Dendritic cell treated with granulocyte-macrophage colony-stimulating factor and Interleukin-4, amounts not matched to agents 40 ng/mL and 50 ng/mL, for 4 days (primary cell): ENCODE results near the gene EP300.
"Not testable (repeated sequence)": the region's sequence is repeated elsewhere in the genome, so short reads cannot be mapped to it uniquely, and the experiment has no call there.

Experiments
- H3K27ac Mint-ChIP-seq: one replicate; pipeline ENCODE4 v1.8.0; 2022; ENCODE audit warnings: mild to moderate bottlenecking, mixed read lengths
- H3K27me3 Mint-ChIP-seq: one replicate; pipeline ENCODE4 v1.8.0; 2022; ENCODE audit warnings: mild to moderate bottlenecking, mixed read lengths
- H3K36me3 Mint-ChIP-seq: one replicate; pipeline ENCODE4 v1.8.0; 2022; ENCODE audit warnings: low read depth, mixed read lengths
- H3K4me1 Mint-ChIP-seq: one replicate; pipeline ENCODE4 v1.8.0; 2022; ENCODE audit warnings: low read depth, mixed read lengths
- H3K4me3 Mint-ChIP-seq: one replicate; pipeline ENCODE4 v1.8.0; 2022; ENCODE audit warnings: mild to moderate bottlenecking, moderate library complexity, mixed read lengths
- H3K9me3 Mint-ChIP-seq: one replicate; pipeline ENCODE4 v1.8.0; 2022; ENCODE audit warnings: mixed read lengths
- intact Hi-C: fragments of 100-400 bp; cut with micrococcal nuclease; formaldehyde crosslinking; loops from one replicate; pipeline ENCODE4 v1.15.0; 2022

EP300 gene

GRCh38 chr22:41096841-41097240, 4.4 kb downstream of the EP300 start:
- intact Hi-C loops: no loop called here
- peaks cover 71% of the 10 kb centered on the region for H3K4me1 Mint-ChIP-seq
- H3K27ac Mint-ChIP-seq: no peak overlapping the region

GRCh38 chr22:41099036-41099435, 6.6 kb downstream of the EP300 start:
- H3K4me1 Mint-ChIP-seq: peaks cover 85% of the 10 kb centered on the region
- H3K4me3 Mint-ChIP-seq: no peak overlapping the region
- no peaks in the 10 kb centered on the region for H3K9me3 Mint-ChIP-seq
- no peak overlapping the region for H3K27ac Mint-ChIP-seq
- no peaks in the 10 kb centered on the region for H3K27me3 Mint-ChIP-seq
- H3K36me3 Mint-ChIP-seq: peaks cover 80% of the 10 kb centered on the region
- intact Hi-C loops: no loop called here

More at GRCh38 chr22:41096841-41097240, 4.4 kb downstream of the EP300 start:
- Mint-ChIP-seq H3K9me3 (no peaks in the 10 kb centered on the region), H3K27me3 (no peaks in the 10 kb centered on the region), H3K36me3 (peaks cover 74% of the 10 kb centered on the region), H3K4me3 (no peak overlapping the region)

GRCh38 chr22:41106122-41106968, 14.0 kb downstream of the EP300 start:
- H3K4me3 Mint-ChIP-seq: no peak overlapping the region
- peak overlapping the region; percentile 19 for H3K27ac Mint-ChIP-seq
- intact Hi-C loops: no loop called here
- no peaks in the 10 kb centered on the region for H3K27me3 Mint-ChIP-seq
- H3K36me3 Mint-ChIP-seq: peaks cover 78% of the 10 kb centered on the region
- H3K4me1 Mint-ChIP-seq: peaks cover 46% of the 10 kb centered on the region
- H3K9me3 Mint-ChIP-seq: no peaks in the 10 kb centered on the region

GRCh38 chr22:41106969-41107325, 14.6 kb downstream of the EP300 start:
- Mint-ChIP-seq H3K27ac (peak overlapping the region; percentile 19), H3K4me1 (peaks cover 42% of the 10 kb centered on the region), H3K36me3 (peaks cover 78% of the 10 kb centered on the region)
- H3K4me3 Mint-ChIP-seq, intact Hi-C loops, H3K27me3 Mint-ChIP-seq, H3K9me3 Mint-ChIP-seq: not testable (repeated sequence)

- no peak overlapping the region for H3K4me3 Mint-ChIP-seq
These were observed 18.6 kb downstream of the EP300 start for GRCh38 chr22:41110968-41111367.

GRCh38 chr22:41116342-41116741, 23.9 kb downstream of the EP300 start:
- Mint-ChIP-seq H3K27me3 (no peaks in the 10 kb centered on the region), H3K4me1 (peaks cover 29% of the 10 kb centered on the region), H3K27ac (no peak overlapping the region), H3K9me3 (no peaks in the 10 kb centered on the region), H3K4me3 (no peak overlapping the region), H3K36me3 (peaks cover 80% of the 10 kb centered on the region)
- intact Hi-C loops: no loop called here

More at GRCh38 chr22:41110968-41111367, 18.6 kb downstream of the EP300 start:
- Mint-ChIP-seq H3K4me1 (peaks cover 32% of the 10 kb centered on the region), H3K27ac (no peak overlapping the region), H3K27me3 (no peaks in the 10 kb centered on the region), H3K36me3 (peaks cover 72% of the 10 kb centered on the region), H3K9me3 (no peaks in the 10 kb centered on the region)
- intact Hi-C loops: no loop called here

GRCh38 chr22:41117127-41117965, 25.0 kb downstream of the EP300 start:
- Mint-ChIP-seq H3K4me1 (peaks cover 27% of the 10 kb centered on the region), H3K27me3 (no peaks in the 10 kb centered on the region), H3K9me3 (no peaks in the 10 kb centered on the region), H3K27ac (no peak overlapping the region), H3K4me3 (no peak overlapping the region), H3K36me3 (peaks cover 80% of the 10 kb centered on the region)
- intact Hi-C loops: no loop called here

GRCh38 chr22:41123151-41123550, 30.8 kb downstream of the EP300 start:
- Mint-ChIP-seq H3K27ac (no peak overlapping the region), H3K9me3 (no peaks in the 10 kb centered on the region), H3K4me3 (no peak overlapping the region), H3K36me3 (peaks cover 98% of the 10 kb centered on the region), H3K27me3 (no peaks in the 10 kb centered on the region), H3K4me1 (peaks cover 30% of the 10 kb centered on the region)
- intact Hi-C loops: no loop called here

GRCh38 chr22:41124086-41124485, 31.7 kb downstream of the EP300 start:
- H3K9me3 Mint-ChIP-seq: no peaks in the 10 kb centered on the region

GRCh38 chr22:41127451-41127850, 35.1 kb downstream of the EP300 start:
- Mint-ChIP-seq H3K36me3 (peaks cover 98% of the 10 kb centered on the region), H3K4me3 (no peak overlapping the region), H3K4me1 (peaks cover 30% of the 10 kb centered on the region), H3K9me3 (no peaks in the 10 kb centered on the region), H3K27ac (peak overlapping the region; percentile 59), H3K27me3 (no peaks in the 10 kb centered on the region)
- intact Hi-C loops: loop anchor here (5.0 kb wide), 1 partner anchor 205 kb away; no protein-coding TSS in a partner anchor

More at GRCh38 chr22:41124086-41124485, 31.7 kb downstream of the EP300 start:
- peaks cover 98% of the 10 kb centered on the region for H3K36me3 Mint-ChIP-seq
- no peak overlapping the region for H3K4me3 Mint-ChIP-seq
- intact Hi-C loops: no loop called here
- H3K27me3 Mint-ChIP-seq: no peaks in the 10 kb centered on the region
- no peak overlapping the region for H3K27ac Mint-ChIP-seq
- H3K4me1 Mint-ChIP-seq: peaks cover 30% of the 10 kb centered on the region

- Mint-ChIP-seq H3K4me3 (no peak overlapping the region), H3K27me3 (no peaks in the 10 kb centered on the region), H3K27ac (no peak overlapping the region), H3K9me3 (no peaks in the 10 kb centered on the region), H3K4me1 (peaks cover 28% of the 10 kb centered on the region), H3K36me3 (peaks cover 98% of the 10 kb centered on the region)
- intact Hi-C loops: loop anchor here (5.0 kb wide), 1 partner anchor 206 kb away; no protein-coding TSS in a partner anchor
These were observed 36.2 kb downstream of the EP300 start for GRCh38 chr22:41128606-41129005.

GRCh38 chr22:41132550-41132949, 40.2 kb downstream of the EP300 start:
- Mint-ChIP-seq H3K27me3 (no peaks in the 10 kb centered on the region), H3K27ac (no peak overlapping the region), H3K4me1 (peaks cover 22% of the 10 kb centered on the region), H3K4me3 (no peak overlapping the region), H3K9me3 (no peaks in the 10 kb centered on the region), H3K36me3 (peaks cover 100% of the 10 kb centered on the region)
- intact Hi-C loops: no loop called here

GRCh38 chr22:41140365-41140957, 48.1 kb downstream of the EP300 start:
- Mint-ChIP-seq H3K4me1 (no peaks in the 10 kb centered on the region), H3K36me3 (peaks cover 100% of the 10 kb centered on the region), H3K27ac (no peak overlapping the region), H3K4me3 (no peak overlapping the region), H3K9me3 (no peaks in the 10 kb centered on the region), H3K27me3 (no peaks in the 10 kb centered on the region)
- intact Hi-C loops: no loop called here

GRCh38 chr22:41145921-41146320, 53.5 kb downstream of the EP300 start:
- H3K4me1 Mint-ChIP-seq, H3K4me3 Mint-ChIP-seq, intact Hi-C loops, H3K9me3 Mint-ChIP-seq, H3K27me3 Mint-ChIP-seq, H3K27ac Mint-ChIP-seq: not testable (repeated sequence)
- peaks cover 97% of the 10 kb centered on the region for H3K36me3 Mint-ChIP-seq
